GM18868 (cell line): ENCODE measurements around the gene UVSSA.
"Not testable (repeated sequence)": the region's sequence is repeated elsewhere in the genome, so short reads cannot be mapped to it uniquely, and the experiment has no call there.

Source experiments
- ATAC-seq: cut with Tn5 transposase; IDR thresholded peaks from one replicate; pipeline ENCODE4 v1.9.1; 2021; ENCODE audit warnings: mild to moderate bottlenecking, moderate library complexity; ENCODE audit not compliant: unreplicated experiment

UVSSA gene

DNA sequence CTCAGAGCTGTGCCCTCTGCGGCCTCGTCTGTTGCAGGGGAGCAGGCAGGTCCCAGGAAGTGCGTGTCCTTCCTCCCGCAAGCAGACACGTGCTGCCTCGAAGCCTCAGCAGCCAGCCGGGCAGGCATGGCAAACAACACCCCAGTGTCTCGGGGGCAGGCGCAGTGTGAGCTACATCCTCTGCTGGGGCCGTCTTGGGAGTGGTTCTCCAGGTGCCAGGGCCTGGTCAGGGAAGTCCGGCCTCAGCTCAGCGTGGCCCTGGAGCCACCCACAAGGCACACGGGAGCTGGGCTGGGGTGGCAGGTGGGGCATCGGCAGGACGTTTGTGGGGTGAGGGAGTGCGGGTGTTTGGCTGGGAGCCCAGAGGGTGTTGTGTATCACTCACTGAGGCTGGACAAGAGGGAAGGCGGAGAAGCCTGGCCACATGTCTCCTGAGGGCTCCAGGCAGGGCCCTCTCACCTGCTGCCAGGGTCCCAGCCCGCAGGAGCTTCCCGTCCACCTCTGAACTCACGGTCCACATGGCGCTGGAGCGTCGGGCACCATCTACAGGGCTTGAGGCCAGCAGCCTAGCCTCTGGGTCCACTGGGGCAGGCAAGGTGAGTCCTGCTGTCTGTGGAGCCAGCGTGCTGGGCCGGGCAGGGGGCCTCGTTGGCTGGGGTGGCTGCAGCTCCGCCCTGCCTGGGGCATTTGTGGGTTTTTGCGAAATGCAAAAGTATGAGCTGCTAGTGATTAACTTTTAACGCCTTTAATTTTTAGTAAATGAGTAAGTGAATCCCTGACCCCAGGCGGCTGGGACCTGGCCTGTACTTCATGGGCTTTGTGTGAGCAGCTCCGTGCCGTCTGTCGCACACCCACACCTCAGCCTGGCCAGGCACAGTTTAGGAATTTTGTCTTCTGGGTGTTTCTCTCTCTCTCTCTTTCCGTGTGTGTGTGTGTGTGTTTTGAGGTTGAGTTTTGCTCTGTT is 17.3 kb upstream of the UVSSA start:
- no peak for ATAC-seq

DNA sequence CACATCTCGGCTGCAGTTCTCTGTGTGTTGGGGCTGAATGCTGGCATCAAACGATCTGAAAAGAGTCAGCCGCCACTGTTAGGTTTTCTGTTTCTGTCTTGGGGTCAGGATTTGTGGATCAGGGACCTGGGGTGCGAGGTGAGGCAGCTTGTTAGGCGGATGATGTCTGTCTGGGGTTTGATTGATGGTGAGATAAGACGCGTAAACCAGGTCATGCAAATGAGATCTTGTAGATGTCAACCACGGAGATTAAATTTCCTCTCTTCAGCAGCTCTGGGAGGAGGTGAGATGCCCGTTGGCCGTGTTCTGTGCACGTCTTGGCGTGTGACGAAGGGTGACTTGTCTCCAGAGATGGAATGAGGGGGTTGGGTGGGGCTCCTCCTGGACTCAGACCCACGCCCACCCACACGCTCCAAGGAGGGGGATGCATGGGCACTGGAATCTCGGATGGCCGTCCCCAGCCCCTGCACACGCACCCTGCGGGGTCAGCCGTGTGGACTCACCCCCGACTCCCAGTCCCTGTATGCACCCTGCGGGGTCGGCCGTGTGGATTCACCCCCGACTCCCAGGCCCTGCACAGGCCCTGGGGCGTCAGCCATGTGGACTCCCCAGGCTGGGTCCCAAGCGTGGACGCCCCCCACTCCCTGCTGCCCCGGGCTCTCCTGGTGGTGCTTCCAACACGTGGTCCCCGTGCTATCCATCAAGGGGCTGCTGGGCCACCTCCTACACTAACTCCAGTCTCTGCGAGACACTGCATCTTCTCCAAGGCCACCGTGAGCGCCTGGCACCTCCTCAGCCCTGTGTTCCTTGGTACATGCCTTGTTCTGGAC is 16.0 kb upstream of the UVSSA start:
- ATAC-seq = no peak

DNA sequence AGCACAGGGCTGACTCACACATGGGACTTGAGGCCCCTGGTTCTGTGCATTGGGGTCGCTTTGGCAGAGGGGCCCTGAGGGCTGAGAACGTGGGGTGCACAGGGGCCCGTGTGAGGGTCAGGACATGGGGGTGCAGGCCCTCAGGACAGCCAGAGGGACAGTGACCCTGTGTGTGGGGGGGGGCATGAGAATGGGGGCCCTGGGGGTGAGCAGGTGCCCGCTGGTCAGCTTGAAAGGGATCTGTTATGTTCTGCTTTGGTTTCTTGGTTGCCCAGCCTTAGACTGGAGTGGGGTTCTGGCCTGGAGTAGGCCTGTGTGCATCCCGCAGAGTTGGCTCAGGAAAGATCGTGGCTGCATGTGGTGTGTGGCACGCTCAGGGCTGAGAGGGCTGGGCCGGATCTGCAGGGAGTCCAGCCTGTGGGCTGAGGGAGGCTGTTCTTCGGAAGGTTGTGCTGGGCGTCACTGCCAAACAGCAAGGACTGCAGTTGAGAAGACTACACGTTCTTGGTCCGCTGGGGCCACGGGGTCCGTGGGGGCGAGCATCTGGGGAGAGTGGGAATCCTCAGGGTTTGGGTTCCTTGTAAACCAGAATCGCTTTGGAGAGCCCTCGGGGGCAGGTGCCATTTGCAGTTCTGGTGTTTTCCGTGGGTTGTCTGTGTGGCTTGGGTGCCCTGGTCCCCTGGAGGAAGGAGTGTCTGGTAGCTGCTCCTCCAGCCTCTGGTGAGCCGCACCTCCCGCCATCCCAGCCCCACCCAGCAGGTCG is 15.2 kb upstream of the UVSSA start:
- no peak for ATAC-seq

DNA sequence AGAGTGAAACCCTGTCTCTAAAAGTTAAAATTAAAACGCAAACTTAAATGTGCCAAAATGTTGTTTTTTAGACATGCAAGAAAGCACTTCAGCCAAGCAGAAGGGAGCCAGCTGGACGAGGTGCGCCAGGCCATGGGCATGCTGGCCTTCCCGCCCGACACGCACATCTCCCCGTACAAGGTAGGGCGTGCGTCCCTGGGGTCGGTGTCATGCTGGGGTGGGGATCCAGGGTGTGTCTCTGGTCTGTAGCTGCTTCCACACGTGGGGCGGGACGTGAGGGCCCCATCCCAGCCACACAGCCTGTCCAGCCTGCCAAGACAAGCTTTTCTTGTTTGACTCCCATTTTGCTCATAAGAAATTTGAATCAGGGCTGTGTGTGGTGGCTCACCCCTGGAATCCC is 14.3 kb upstream of the UVSSA start:
- ATAC-seq = no peak

DNA sequence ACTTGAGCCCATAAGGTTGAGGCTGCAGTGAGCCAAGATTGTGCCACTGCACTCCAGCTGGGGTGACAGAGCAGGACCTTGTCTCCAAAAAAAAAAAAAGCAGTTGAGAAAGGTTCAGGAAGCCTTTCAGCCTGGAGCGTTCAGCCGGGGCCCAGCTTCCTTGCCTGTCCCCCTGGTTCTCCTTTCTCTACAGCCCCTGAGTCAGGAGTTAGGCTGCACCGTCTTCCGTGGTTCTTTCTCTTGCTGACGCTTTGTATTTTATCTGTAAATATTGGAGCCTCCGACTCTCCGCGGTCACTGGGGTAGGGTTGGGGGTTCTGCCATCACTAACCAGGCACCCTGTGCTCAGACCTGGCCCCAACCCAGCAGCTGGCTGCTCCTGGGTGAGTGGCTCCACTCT is 13.8 kb upstream of the UVSSA start:
- ATAC-seq = no peak

DNA sequence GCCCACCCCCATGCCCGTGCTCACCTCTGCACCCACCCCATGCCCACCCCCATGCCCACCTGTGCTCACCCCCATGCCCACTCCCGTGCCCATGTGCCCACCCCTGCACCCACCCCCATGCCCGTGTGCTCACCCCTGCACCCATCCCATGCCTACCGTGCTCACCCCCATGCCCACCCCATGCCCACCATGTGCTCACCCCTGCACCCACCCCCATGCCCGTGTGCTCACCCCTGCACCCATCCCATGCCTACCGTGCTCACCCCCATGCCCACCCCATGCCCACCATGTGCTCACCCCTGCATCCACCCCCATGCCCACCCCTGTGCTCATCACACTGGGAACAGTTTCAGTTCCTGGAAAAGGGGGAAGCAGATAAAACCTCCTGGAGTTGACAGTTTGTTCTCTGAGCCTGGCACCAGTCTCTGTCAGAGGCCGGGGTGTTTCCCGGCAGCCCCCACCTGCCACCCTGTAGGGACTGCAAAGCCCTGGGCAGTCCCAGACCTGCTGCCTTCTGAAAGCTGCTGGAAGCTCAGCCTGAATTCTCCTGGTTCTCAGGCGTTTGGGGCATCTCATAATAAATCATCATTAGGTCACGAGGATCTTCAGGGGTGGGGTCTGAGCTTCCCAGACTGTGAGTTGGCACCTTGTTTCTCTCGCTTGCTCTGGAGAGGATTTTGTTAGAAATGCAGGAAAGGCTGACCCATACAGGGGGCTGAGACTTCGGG is 13.0 kb upstream of the UVSSA start:
- not testable (repeated sequence) for ATAC-seq

DNA sequence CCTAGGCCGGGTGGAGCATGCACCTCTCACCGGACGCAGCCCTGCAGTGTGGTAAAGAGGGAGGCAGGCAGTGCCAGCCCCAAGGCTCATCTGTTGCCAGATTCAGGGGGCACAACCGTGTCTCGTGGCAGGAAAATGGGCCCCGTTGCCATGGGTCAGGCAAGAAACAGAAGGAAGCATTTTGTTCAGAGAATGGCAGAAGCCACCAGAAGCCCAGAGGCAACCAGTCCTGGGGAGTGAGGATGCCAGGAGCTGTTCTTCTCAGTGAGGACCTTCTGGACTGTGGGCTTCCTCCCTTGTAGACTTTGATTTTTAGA is 12.5 kb upstream of the UVSSA start:
- ATAC-seq = no peak

DNA sequence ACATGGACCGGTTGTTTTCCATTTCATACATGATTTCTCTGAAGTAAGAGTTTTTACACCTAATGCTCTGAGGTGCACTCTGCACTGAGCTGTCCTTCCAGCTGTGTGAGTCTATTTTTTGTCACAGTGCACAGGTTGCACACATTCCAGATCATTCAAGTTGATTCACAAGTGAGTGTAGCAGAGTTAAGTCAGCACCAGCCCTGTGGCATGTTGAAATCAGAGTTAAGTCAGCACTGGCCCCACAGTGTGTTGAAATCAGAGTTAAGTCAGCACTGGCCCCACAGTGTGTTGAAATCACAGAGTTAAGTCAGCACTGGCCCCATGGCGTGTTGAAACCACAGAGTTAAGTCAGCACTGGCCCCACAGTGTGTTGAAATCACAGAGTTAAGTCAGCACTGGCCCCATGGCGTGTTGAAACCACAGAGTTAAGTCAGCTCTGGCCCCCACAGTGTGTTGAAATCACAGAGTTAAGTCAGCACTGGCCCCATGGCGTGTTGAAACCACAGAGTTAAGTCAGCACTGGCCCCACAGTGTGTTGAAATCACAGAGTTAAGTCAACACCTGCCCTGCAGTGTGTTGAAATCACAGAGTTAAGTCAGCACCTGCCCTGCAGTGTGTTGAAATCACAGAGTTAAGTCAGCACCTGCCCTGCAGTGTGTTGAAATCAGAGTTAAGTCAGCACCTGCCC is 11.7 kb upstream of the UVSSA start:
- not testable (repeated sequence) for ATAC-seq

DNA sequence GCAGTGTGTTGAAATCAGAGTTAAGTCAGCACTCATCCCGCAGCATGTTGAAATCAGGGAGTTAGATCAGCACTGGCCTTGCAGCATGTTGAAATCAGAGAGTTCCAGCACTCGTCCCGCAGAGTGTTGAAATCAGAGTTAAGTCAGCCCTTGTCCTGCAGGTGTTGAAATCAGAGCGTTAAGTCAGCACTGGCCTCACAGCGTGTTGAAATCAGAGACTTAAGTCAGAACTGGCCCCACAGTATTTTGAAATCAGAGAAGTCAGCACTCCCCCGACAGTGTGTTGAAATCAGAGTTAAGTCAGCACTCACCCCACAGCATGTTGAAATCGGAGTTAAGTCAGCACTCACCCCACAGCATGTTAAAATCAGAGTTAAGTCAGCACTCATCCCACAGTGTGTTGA is 10.9 kb upstream of the UVSSA start:
- ATAC-seq = no peak

DNA sequence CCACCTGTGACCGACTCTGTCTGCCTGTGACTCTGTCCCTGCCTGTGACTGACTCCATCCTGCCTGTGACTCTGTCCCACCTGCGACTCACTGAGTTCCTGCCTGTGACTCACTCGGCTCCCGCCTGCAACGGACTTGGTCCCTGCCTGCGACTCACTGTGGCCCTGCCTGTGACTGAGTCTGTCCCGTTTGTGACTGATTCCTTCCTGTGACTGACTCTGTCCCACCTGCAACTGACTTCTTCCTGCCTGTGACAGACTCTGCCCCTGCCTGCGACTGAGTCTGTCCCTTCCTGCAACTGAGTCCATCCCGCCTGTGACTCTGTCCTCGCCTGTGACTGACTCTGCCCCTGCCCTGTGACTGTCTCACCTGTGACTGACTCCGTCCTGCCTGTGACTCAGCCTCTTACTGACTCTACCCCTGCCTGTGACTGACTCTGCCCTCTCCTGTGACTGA is 9.6 kb upstream of the UVSSA start:
- no peak for ATAC-seq

DNA sequence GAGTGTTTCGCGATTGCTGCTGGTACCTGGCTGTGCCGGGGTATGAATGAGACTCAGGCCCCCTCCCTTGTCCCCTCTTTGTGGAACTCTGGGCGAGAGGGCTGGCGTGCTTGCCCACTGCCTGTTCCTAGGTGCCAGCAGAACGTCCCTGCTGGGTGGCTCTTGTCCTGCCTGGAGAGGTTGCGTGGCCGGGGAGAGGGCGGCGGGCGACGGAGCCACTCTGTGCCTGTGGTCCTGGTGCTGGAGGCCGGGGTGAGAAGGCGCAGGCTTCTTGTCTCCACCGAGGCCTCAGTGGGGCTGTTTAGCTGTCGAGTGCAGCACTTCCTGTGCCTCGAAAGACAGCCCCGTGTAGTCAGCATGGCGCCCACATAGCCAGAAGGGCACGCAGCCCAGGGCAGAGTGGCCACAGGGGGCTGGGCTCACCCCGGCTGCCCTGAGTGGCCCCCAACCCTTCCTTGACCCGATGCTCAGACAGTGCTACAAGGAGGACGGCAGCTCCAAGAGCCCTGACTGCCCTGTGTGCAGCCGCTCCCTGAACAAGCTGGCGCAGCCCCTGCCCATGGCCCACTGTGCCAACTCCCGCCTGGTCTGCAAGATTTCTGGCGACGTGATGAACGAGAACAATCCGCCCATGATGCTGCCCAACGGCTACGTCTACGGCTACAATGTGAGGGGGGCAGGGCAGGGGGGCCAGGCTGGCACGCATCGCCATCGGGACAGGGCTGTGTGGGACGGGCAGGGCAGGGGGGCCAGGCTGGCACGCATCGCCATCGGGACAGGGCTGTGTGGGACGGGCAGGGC is 8.9 kb upstream of the UVSSA start:
- ATAC-seq = no peak

DNA sequence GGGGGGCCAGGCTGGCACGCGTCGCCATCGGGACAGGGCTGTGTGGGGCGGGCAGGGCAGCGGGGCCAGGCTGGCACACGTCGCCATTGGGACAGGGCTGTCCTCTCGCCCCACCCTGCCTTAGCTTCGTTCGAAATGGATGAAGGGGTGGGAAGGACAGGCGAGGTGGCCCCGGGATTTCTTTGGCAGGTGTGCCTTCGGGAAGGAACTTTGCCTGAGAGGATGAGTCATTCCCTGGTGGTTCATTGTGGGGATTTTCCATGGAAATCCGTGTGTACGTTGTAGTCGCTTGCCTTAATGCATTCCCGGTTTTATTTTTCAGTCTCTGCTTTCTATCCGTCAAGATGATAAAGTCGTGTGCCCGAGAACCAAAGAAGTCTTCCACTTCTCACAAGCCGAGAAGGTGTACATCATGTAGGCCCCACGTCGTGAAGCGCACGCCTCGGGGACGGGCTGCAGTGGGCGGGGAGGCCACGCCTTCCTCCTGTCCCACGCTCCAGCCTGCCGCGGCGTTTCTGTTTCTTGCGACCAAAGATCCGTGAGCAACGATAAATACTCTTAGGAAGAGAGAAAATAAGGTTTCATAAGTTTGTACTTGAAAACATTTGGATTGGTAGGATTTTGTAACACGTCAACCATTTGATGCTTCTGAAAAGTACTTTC is 8.1 kb upstream of the UVSSA start:
- ATAC-seq = no peak

DNA sequence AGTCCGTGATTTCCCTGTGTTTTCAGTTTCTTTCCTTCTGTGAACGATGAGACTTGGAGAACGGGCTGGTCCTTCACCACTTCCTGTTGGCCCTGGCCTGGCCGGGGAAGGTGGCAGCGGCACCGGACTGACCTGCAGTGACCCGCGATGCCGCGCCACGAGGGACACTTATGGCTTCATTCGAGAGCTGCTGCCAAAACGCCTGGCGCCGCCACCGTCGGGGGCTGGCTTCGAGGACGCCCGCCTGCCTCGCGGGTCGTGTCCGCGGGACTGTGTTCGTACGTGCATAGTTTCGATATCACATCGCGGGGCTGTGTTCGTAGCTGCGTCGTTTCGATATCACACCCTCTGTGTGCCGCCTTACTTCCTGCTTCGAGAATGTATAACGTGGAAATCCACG is 7.5 kb upstream of the UVSSA start:
- no peak for ATAC-seq

DNA sequence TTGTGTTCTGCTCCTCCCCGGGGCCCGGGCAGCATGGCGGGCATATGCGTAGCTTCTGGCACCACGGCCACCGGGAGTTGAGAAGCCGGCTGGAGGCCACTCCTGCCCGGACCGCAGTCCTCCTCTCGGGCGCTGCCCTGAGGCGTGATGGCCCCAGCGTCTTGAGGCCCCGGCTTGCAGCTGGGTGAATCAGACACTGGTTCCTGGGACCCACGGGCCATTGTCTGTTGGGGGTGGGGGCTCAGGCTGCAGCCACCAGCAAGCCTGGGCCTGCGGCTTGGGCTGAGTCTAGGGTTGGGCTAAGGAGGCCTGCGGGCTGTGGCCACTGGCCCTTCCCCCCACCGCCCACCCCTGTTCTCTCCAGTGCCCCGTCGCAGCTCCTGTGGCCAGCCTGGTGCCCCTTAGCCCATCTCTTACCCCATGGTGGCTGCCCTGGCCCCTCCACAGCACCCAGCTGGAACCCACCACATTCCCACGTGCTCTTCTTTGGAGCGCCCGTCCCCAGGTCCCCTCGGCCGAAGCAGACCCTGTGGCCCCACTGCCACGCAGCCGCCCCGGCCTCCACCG is 6.7 kb upstream of the UVSSA start:
- no peak for ATAC-seq

DNA sequence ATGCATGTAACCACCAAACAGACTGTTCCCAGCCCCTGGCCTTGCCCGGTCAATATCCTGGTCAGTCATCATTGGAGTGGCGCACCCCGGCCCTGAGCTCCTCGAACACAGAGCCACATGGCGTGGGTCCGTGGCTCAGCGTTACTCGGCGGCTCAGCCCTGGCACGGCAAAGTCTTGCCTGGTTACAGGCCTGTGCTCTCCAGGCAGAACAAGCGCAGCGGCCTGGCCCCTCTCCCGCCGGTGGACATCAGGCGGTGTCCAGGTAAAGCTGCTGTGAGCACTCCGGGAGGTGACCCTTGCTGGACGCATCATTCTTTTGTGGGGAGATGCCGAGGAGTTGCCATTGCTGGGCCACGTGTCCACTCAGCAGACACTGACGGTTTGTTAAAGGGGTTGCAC is 6.1 kb upstream of the UVSSA start:
- no peak for ATAC-seq

DNA sequence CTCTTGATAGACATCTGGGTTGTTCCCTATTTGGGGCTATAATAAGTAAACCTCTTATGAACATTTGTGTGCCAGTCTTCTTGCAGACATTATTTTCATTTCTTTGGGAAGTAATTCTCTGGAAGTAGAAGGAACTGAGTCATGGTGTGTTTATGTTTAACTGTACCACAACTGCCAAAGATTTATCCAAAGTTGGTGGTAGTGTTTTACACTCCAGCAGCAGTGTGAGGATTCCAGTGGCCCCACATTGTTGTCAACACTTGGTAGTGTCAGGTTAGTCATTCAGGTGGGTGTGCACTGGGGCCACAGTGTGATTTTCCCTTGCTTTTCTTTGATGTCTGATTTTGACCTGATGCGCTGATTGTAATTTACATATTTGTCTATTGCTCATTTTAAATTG is 5.0 kb upstream of the UVSSA start:
- ATAC-seq = no peak

DNA sequence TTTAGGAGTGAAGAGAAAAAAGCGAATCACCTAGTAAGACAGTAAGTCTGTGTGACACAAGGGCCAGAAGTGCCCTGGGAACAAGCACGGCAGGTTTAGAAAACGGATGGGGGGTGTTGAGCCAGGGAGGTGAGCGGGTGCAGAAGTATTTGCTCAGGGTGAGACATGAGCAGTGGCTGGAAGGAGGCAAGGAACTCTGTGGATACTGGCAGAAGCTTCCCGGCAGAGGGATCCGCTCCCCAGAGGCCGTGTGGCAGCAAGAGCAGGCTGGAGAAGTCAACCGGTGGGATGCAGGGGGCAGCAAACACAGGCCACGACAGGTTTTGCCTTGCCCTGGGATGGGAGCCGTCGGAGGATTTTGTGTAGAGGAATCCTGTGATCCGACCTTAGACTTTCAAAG is 2.3 kb upstream of the UVSSA start:
- no peak for ATAC-seq
